SK-N-SH (cell line): Measurements from ENCODE around the gene CHRM4. TPM values are rescaled to one million over a fixed set of nuclear protein-coding genes. Genes with fewer than 3 reads are reported as not detected.
A peak's percentile ranks its signal among the peaks of the same experiment; 100 is the strongest.

Experiments
- CTCF ChIA-PET: fragments of 300-600, 350-600 bp; formaldehyde crosslinking; extraction: SDS; loops from one replicate; lab custom pipeline; 2021; lab: Yijun Ruan, JAX
- POLR2A ChIA-PET: fragments of 350-600 bp; sonication (Branson Sonifier 250); formaldehyde crosslinking; extraction: SDS; loops from one replicate; lab custom pipeline; 2020; ENCODE audit warnings: antibody characterized with exemption, inconsistent platforms; lab: Yijun Ruan, JAX
- DNase-seq: peaks from one replicate; pipeline ENCODE4 v3.0.0; 2012
- H2AFZ ChIP-seq: fragments of 200-600 bp; sonication (generic); 2 replicates; pipeline ENCODE4 v1.8.1; 2016; ENCODE audit warnings: antibody characterized with exemption, mild to moderate bottlenecking, low read depth
- H3F3A ChIP-seq: fragments of 200-600 bp; sonication (generic); replicated peaks from 2 replicates; pipeline ENCODE3; 2016; ENCODE audit warnings: antibody characterized with exemption, mild to moderate bottlenecking; ENCODE audit not compliant: insufficient read depth
- H3K27ac ChIP-seq, 2 experiments: fragments of 200-500 bp in 1 of 2; fragments of 200-600 bp in 1 of 2; sonication (Bioruptor generic) in 1 of 2; sonication (generic), shearing (Covaris generic) in 1 of 2; 2 replicates each; pipeline versions ENCODE4 v1.5.1 to v1.6.1; 2014 to 2016; ENCODE audit warnings: low read depth in 2 of 2, inconsistent platforms in 1 of 2, low read length in 1 of 2, mild to moderate bottlenecking in 1 of 2, mixed read lengths in 1 of 2
- H3K27me3 ChIP-seq: fragments of 200-600 bp; sonication (generic), shearing (Covaris generic); 2 replicates; pipeline ENCODE4 v1.6.1; 2016; ENCODE audit warnings: mixed run types; ENCODE audit not compliant: insufficient read depth
- H3K36me3 ChIP-seq, 2 experiments: fragments of 200-500 bp in 1 of 2; fragments of 200-600 bp in 1 of 2; sonication (Bioruptor generic) in 1 of 2; sonication (generic) in 1 of 2; replicated peaks in 1 of 2; 2 replicates each; pipeline versions ENCODE3 to v1.5.1; 2014 to 2016; ENCODE audit warnings: low read length in 1 of 2, mild to moderate bottlenecking in 1 of 2; ENCODE audit not compliant: insufficient read depth in 2 of 2, control insufficient read depth in 1 of 2
- H3K4me1 ChIP-seq, 2 experiments: fragments of 200-500 bp in 1 of 2; fragments of 200-600 bp in 1 of 2; sonication (Bioruptor generic) in 1 of 2; sonication (generic), shearing (Covaris generic) in 1 of 2; 2 replicates each; pipeline versions ENCODE4 v1.5.1 to v1.6.1; 2014 to 2016; ENCODE audit warnings: low read depth in 1 of 2, low read length in 1 of 2, mixed run types in 1 of 2; ENCODE audit not compliant: insufficient read depth in 2 of 2, control insufficient read depth in 1 of 2
- H3K4me2 ChIP-seq: fragments of 200-600 bp; sonication (generic), shearing (Covaris generic); 2 replicates; pipeline ENCODE4 v1.6.1; 2017; ENCODE audit warnings: mixed run types
- H3K4me3 ChIP-seq, 2 experiments: fragments of 200-500 bp in 1 of 2; fragments of 200-600 bp in 1 of 2; sonication (Bioruptor generic) in 1 of 2; sonication (generic), shearing (Covaris generic) in 1 of 2; 2 replicates each; pipeline versions ENCODE4 v1.5.1 to v1.8.1; 2014 to 2016; ENCODE audit warnings: low read depth in 2 of 2, inconsistent platforms in 1 of 2, low read length in 1 of 2, mild to moderate bottlenecking in 1 of 2, mixed read lengths in 1 of 2, moderate library complexity in 1 of 2
- H3K79me2 ChIP-seq: fragments of 200-600 bp; sonication (generic); 2 replicates; pipeline ENCODE4 v1.8.1; 2017; ENCODE audit warnings: mild to moderate bottlenecking; ENCODE audit not compliant: insufficient read depth
- H3K9ac ChIP-seq: fragments of 200-600 bp; sonication (generic); 2 replicates; pipeline ENCODE4 v1.6.1; 2017; ENCODE audit warnings: mixed run types
- H3K9me2 ChIP-seq: fragments of 200-600 bp; sonication (generic); 2 replicates; pipeline ENCODE4 v1.6.1; 2017; ENCODE audit warnings: mixed run types
- H3K9me3 ChIP-seq: fragments of 200-600 bp; sonication (generic); 2 replicates; pipeline ENCODE4 v1.6.1; 2017; ENCODE audit warnings: mixed run types, mild to moderate bottlenecking, moderate library complexity
- H4K20me1 ChIP-seq: fragments of 200-600 bp; sonication (generic); 2 replicates; pipeline ENCODE4 v1.6.1; 2017; ENCODE audit warnings: mild to moderate bottlenecking, mixed run types; ENCODE audit not compliant: insufficient read depth
- CHD2 ChIP-seq: fragments of 150-350 bp; IDR thresholded peaks from 2 replicates; pipeline ENCODE4 v1.6.1; 2018; ENCODE audit warnings: low read length; ENCODE audit not compliant: partially characterized antibody
- CTCF ChIP-seq: fragments of 200-600 bp; sonication (generic); IDR thresholded peaks from 2 replicates; pipeline ENCODE4 v1.6.1; 2017; ENCODE audit warnings: antibody characterized with exemption, mild to moderate bottlenecking, moderate library complexity
- ELF1 ChIP-seq: IDR thresholded peaks from 2 replicates; pipeline ENCODE4 v1.4.0; 2012
- EP300 ChIP-seq, 2 experiments: IDR thresholded peaks; 2 replicates each; pipeline versions ENCODE4 v1.4.0 to v1.6.1; 2012; ENCODE audit warnings: borderline replicate concordance in 1 of 2, low read depth in 1 of 2, low read length in 1 of 2
- EZH2phosphoT487 ChIP-seq: fragments of 200-600 bp; sonication (generic); IDR thresholded peaks from 2 replicates; pipeline ENCODE4 v1.6.1; 2017; ENCODE audit warnings: low read depth, mixed run types, mild to moderate bottlenecking, antibody characterized with exemption, moderate library complexity, borderline replicate concordance
- FOSL2 ChIP-seq: IDR thresholded peaks from 2 replicates; pipeline ENCODE4 v1.4.0; 2012; ENCODE audit warnings: low read depth, mild to moderate bottlenecking, moderate library complexity, borderline replicate concordance
- FOXJ3 ChIP-seq: sonication (generic); formaldehyde crosslinking; IDR thresholded peaks from 2 replicates; pipeline ENCODE4 v1.5.1; 2020; ENCODE audit warnings: mild to moderate bottlenecking, missing genetic modification reagents
- GABPA ChIP-seq: IDR thresholded peaks from 2 replicates; pipeline ENCODE4 v1.4.0; 2012; ENCODE audit warnings: low read depth, mild to moderate bottlenecking
- GATA2 ChIP-seq: sonication (generic); formaldehyde crosslinking; IDR thresholded peaks from 2 replicates; pipeline ENCODE4 v1.5.0; 2020; ENCODE audit warnings: mild to moderate bottlenecking, missing genetic modification reagents
- IRF3 ChIP-seq: fragments of 150-350 bp; IDR thresholded peaks from 2 replicates; pipeline ENCODE4 v1.6.1; 2016; ENCODE audit warnings: mild to moderate bottlenecking, low read depth, low read length
- JUND ChIP-seq: IDR thresholded peaks from 2 replicates; pipeline ENCODE4 v1.4.0; 2012
- MAX ChIP-seq: IDR thresholded peaks from 2 replicates; pipeline ENCODE4 v1.4.0; 2012; ENCODE audit warnings: low read depth
- MEF2A ChIP-seq: IDR thresholded peaks from 2 replicates; pipeline ENCODE4 v1.4.0; 2012; ENCODE audit warnings: low read depth, borderline replicate concordance
- NFIC ChIP-seq: IDR thresholded peaks from 2 replicates; pipeline ENCODE4 v1.4.0; 2012; ENCODE audit warnings: borderline replicate concordance
- NRF1 ChIP-seq: IDR thresholded peaks from 2 replicates; pipeline ENCODE4 v1.6.1; 2012; ENCODE audit warnings: low read depth, mild to moderate bottlenecking, low read length
- POLR2AphosphoS5 ChIP-seq: IDR thresholded peaks from 2 replicates; pipeline ENCODE4 v1.6.1; 2012; ENCODE audit warnings: low read depth, low read length
- RCOR1 ChIP-seq: fragments of 150-350 bp; IDR thresholded peaks from 2 replicates; pipeline ENCODE4 v1.6.1; 2017; ENCODE audit warnings: antibody characterized with exemption, low read length
- RFX5 ChIP-seq: IDR thresholded peaks from 2 replicates; pipeline ENCODE4 v1.6.1; 2012; ENCODE audit warnings: mild to moderate bottlenecking, improper control_type of control experiment, low read length
- RXRA ChIP-seq: IDR thresholded peaks from 2 replicates; pipeline ENCODE4 v1.4.0; 2012; ENCODE audit warnings: low read depth, mild to moderate bottlenecking, borderline replicate concordance
- SIN3A ChIP-seq: IDR thresholded peaks from 2 replicates; pipeline ENCODE4 v1.6.1; 2012; ENCODE audit warnings: low read depth, mild to moderate bottlenecking, low read length, moderate library complexity, borderline replicate concordance
- SMC3 ChIP-seq: IDR thresholded peaks from 2 replicates; pipeline ENCODE4 v1.6.1; 2012; ENCODE audit warnings: low read depth, low read length, improper control_type of control experiment
- TAF1 ChIP-seq: IDR thresholded peaks from 2 replicates; pipeline ENCODE4 v1.6.1; 2012; ENCODE audit warnings: low read depth, mild to moderate bottlenecking, low read length, moderate library complexity, borderline replicate concordance
- TCF12 ChIP-seq: IDR thresholded peaks from 2 replicates; pipeline ENCODE4 v1.4.0; 2012
- TEAD4 ChIP-seq: IDR thresholded peaks from 2 replicates; pipeline ENCODE4 v1.4.0; 2012; ENCODE audit warnings: mild to moderate bottlenecking, borderline replicate concordance; ENCODE audit not compliant: insufficient read depth
- YY1 ChIP-seq: IDR thresholded peaks from 2 replicates; pipeline ENCODE4 v1.4.0; 2012; ENCODE audit warnings: low read depth, mild to moderate bottlenecking
- WGBS: methylation state at CpG from one replicate; pipeline ENCODE4 v1.1.6; 2017; ENCODE audit warnings: low lambda C conversion rate; 5-methylcytosine and 5-hydroxymethylcytosine counted together
- polyA plus RNA-seq, 3 experiments: library from polyadenylated mRNA; depleted of rRNA; stranded (reverse); fragments of >200 nt; gene quantifications; 2 replicates each; pipeline ENCODE4 v1.2.3, GENCODE V29; 2012
- TF ChIP-seq, protein P1 (sequence below): IDR thresholded peaks from 2 replicates; pipeline ENCODE4 v1.6.1; 2012; ENCODE audit warnings: mild to moderate bottlenecking, low read depth, low read length, moderate library complexity

Gene CHRM4
- polyA plus RNA-seq, 1 of the 3 experiments (the other 2 are of a cell fraction) = 0.26 TPM

GRCh38 chr11:46346886-46347636 is 44.5 kb downstream of the CHRM4 start, which contains the start of gene DGKZ:
Gene DGKZ, plus strand, starts transcription at chr11:46347463. Its CDS starts 197 bp downstream, at chr11:46347660.
- DNase-seq = peak; percentile 100
- Histone ChIP-seq H3K79me2 (peaks cover 43% of the 10 kb centered on the region), H3K9ac (peak within 1 kb of the TSS; percentile 78), H3K27me3 (no peaks in the 10 kb centered on the region), H3K9me2 (no peaks in the 10 kb centered on the region), H3K4me3 (peak within 1 kb of the TSS; percentile 82 to 86), H2AFZ (peak within 1 kb of the TSS; percentile 86; the same call in 1 of the 2 replicates), H3K27ac (peak within 1 kb of the TSS in 1 of 2 experiments; percentile 5; a peak in 1 of 4 replicates), H4K20me1 (peaks cover 22% of the 10 kb centered on the region; the same call in 1 of the 2 replicates), H3K9me3 (no peaks in the 10 kb centered on the region), H3K4me2 (peak within 1 kb of the TSS; percentile 99), H3F3A (no peaks in the 10 kb centered on the region), H3K4me1 (peaks cover 19 to 22% of the 10 kb centered on the region in 2 experiments; a peak in 3 of 4 replicates), H3K36me3 (peaks cover 0 to 3% of the 10 kb centered on the region in 2 experiments)
- 21% methylated on average over 30 of the region's 80 CpGs for WGBS
- CTCF ChIA-PET = interaction anchor here (0.6 to 17.7 kb wide), 19 partner anchors 14 to 272 kb away, joined by 3 to 423 read pairs (median 5); partner anchors contain the start of gene CHRM4
- POLR2A ChIA-PET = interaction anchor here (1.2 kb wide), 1 partner anchor 104 kb away, joined by 6 read pairs; no protein-coding TSS in a partner anchor
- TF ChIP-seq GATA2 (CRISPR knock-in tag) = no peak
- TF ChIP-seq RFX5 = no peak
- TF ChIP-seq MAX = no peak
- no peak for TF ChIP-seq CHD2
- no peak for TF ChIP-seq EP300 (IDR thresholded peaks at IDR 0.05; ENCODE audit: borderline replicate concordance in 1 of 2, low read depth in 1 of 2, low read length in 1 of 2)
- TF ChIP-seq EZH2phosphoT487 = no peak
- no peak for TF ChIP-seq FOXJ3 (CRISPR knock-in tag)
- no peak for TF ChIP-seq TCF12
- peak; percentile 53 for TF ChIP-seq CTCF
- TF ChIP-seq SMC3 = peak; percentile 65
- no peak for TF ChIP-seq SIN3A
- no peak for TF ChIP-seq JUND
- peak; percentile 74 for TF ChIP-seq ELF1
- no peak for TF ChIP-seq TEAD4
- TF ChIP-seq MEF2A = no peak
- no peak for TF ChIP-seq IRF3
- peak; percentile 33; the same call in 1 of the 2 replicates for TF ChIP-seq TAF1
- no peak for TF ChIP-seq YY1
- no peak for TF ChIP-seq NFIC
- TF ChIP-seq FOSL2 = no peak
- TF ChIP-seq RXRA = no peak
- peak; percentile 58; the same call in 1 of the 2 replicates for TF ChIP-seq NRF1
- TF ChIP-seq POLR2AphosphoS5 = peak; percentile 40; the same call in 1 of the 2 replicates
- TF ChIP-seq, protein P1, sequence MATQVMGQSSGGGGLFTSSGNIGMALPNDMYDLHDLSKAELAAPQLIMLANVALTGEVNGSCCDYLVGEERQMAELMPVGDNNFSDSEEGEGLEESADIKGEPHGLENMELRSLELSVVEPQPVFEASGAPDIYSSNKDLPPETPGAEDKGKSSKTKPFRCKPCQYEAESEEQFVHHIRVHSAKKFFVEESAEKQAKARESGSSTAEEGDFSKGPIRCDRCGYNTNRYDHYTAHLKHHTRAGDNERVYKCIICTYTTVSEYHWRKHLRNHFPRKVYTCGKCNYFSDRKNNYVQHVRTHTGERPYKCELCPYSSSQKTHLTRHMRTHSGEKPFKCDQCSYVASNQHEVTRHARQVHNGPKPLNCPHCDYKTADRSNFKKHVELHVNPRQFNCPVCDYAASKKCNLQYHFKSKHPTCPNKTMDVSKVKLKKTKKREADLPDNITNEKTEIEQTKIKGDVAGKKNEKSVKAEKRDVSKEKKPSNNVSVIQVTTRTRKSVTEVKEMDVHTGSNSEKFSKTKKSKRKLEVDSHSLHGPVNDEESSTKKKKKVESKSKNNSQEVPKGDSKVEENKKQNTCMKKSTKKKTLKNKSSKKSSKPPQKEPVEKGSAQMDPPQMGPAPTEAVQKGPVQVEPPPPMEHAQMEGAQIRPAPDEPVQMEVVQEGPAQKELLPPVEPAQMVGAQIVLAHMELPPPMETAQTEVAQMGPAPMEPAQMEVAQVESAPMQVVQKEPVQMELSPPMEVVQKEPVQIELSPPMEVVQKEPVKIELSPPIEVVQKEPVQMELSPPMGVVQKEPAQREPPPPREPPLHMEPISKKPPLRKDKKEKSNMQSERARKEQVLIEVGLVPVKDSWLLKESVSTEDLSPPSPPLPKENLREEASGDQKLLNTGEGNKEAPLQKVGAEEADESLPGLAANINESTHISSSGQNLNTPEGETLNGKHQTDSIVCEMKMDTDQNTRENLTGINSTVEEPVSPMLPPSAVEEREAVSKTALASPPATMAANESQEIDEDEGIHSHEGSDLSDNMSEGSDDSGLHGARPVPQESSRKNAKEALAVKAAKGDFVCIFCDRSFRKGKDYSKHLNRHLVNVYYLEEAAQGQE = no peak
- TF ChIP-seq RCOR1 = 0 out of 2 replicates have a peak, but pooled peaks have one; percentile 36
- TF ChIP-seq GABPA = no peak; the same call in 1 of the 2 replicates
